Endothelial cell of umbilical vein (primary cell): ENCODE data around the gene YPEL5. TPM values are rescaled to one million over a fixed set of nuclear protein-coding genes. Genes with fewer than 3 reads are reported as not detected.

ENCODE experiments used
- BruUV-seq: library from RNA; stranded (reverse); fragments of 400-500 nt; replicated peaks from 2 replicates; lab custom pipeline; 2021; lab: Mats Ljungman, UMichigan
- CTCF ChIA-PET: fragments of 300-600, 350-600 bp; sonication (Branson Sonifier 250); formaldehyde crosslinking; loops from one replicate; lab custom pipeline; 2021; ENCODE audit warnings: antibody characterized with exemption, inconsistent platforms; lab: Charles Lee
- POLR2A ChIA-PET: fragments of 300-600, 350-600 bp; sonication (Branson Sonifier 250); formaldehyde crosslinking; loops from one replicate; lab custom pipeline; 2021; ENCODE audit warnings: antibody characterized with exemption, inconsistent platforms; lab: Charles Lee
- DNase-seq: peaks from one replicate; pipeline ENCODE4 v3.0.0-alpha.2; 2011; ENCODE audit warnings: low read depth, low spot score
- FAIRE-seq: peaks from 2 replicates; lab custom pipeline; 2011; peaks lifted over from hg19 to GRCh38; lab: Jason Lieb, UNC
- H2AFZ ChIP-seq: 2 replicates; pipeline ENCODE4 v1.6.0; 2012; ENCODE audit warnings: low read depth, low read length, control low read depth, inconsistent platforms
- H3K27ac ChIP-seq: 2 replicates; pipeline ENCODE4 v1.5.1; 2011; ENCODE audit warnings: low read depth, mild to moderate bottlenecking, control low read depth, low read length, moderate library complexity; ENCODE audit not compliant: insufficient read depth
- H3K27me3 ChIP-seq, 2 experiments: 2 replicates each; pipeline versions ENCODE4 v1.6.0 to v1.6.1; 2011; ENCODE audit warnings: low read length in 2 of 2, mixed read lengths in 1 of 2; ENCODE audit not compliant: control insufficient read depth in 2 of 2, insufficient read depth in 2 of 2
- H3K36me3 ChIP-seq, 2 experiments: 2 replicates in 1 of 2; 3 replicates in 1 of 2; pipeline ENCODE4 v1.5.1; 2011; ENCODE audit warnings: low read length in 2 of 2, mild to moderate bottlenecking in 1 of 2, moderate library complexity in 1 of 2; ENCODE audit not compliant: control insufficient read depth in 2 of 2, insufficient read depth in 2 of 2; ENCODE audit errors: extremely low read depth in 1 of 2
- H3K4me1 ChIP-seq: 3 replicates; pipeline ENCODE4 v1.5.1; 2011; ENCODE audit warnings: mild to moderate bottlenecking, low read length; ENCODE audit not compliant: control insufficient read depth, insufficient read depth; ENCODE audit errors: extremely low read depth
- H3K4me2 ChIP-seq: 2 replicates; pipeline ENCODE4 v1.6.1; 2011; ENCODE audit warnings: low read length, control low read depth, mixed read lengths; ENCODE audit not compliant: insufficient read depth
- H3K4me3 ChIP-seq, 3 experiments: fragments of 200-600 bp in 1 of 3; sonication (generic), shearing (Covaris generic) in 1 of 3; replicated peaks in 1 of 3; 2 replicates each; pipeline ENCODE4 v1.5.1; 2011 to 2016; ENCODE audit warnings: control low read depth in 3 of 3, low read length in 3 of 3, mild to moderate bottlenecking in 2 of 3, inconsistent platforms in 1 of 3, low read depth in 1 of 3, moderate library complexity in 1 of 3; ENCODE audit not compliant: insufficient read depth in 1 of 3
- H3K79me2 ChIP-seq: 2 replicates; pipeline ENCODE4 v1.6.0; 2012; ENCODE audit warnings: low read length, inconsistent platforms; ENCODE audit not compliant: control insufficient read depth, insufficient read depth
- H3K9ac ChIP-seq: replicated peaks from 2 replicates; pipeline ENCODE3; 2011; ENCODE audit warnings: low read length, control low read depth; ENCODE audit not compliant: insufficient read depth; ENCODE audit errors: extremely low read depth
- H3K9me1 ChIP-seq: replicated peaks from 3 replicates; pipeline ENCODE4 v1.6.0; 2011; ENCODE audit warnings: mild to moderate bottlenecking, low read length; ENCODE audit not compliant: control insufficient read depth, insufficient read depth; ENCODE audit errors: extremely low read depth
- H3K9me3 ChIP-seq: replicated peaks from 2 replicates; pipeline ENCODE4 v1.5.1; 2012; ENCODE audit warnings: low read length, inconsistent platforms; ENCODE audit not compliant: control insufficient read depth, insufficient read depth
- H4K20me1 ChIP-seq: replicated peaks from 2 replicates; pipeline ENCODE3; 2011; ENCODE audit warnings: mild to moderate bottlenecking, low read length; ENCODE audit not compliant: control insufficient read depth, insufficient read depth; ENCODE audit errors: extremely low read depth
- CTCF ChIP-seq, 2 donors: IDR thresholded peaks; 1 replicate in 1 of 2; 2 replicates in 1 of 2; pipeline ENCODE4 v1.5.1; 2011; ENCODE audit warnings: low read length in 2 of 2, mild to moderate bottlenecking in 2 of 2, moderate library complexity in 2 of 2, control low read depth in 1 of 2, inconsistent platforms in 1 of 2, low read depth in 1 of 2; ENCODE audit not compliant: insufficient read depth in 1 of 2; ENCODE audit errors: extremely low read depth in 1 of 2
- EZH2 ChIP-seq: IDR thresholded peaks from 2 replicates; pipeline ENCODE4 v1.6.1; 2012; ENCODE audit warnings: borderline replicate concordance, low read depth, mild to moderate bottlenecking, moderate library complexity, low read length, inconsistent platforms; ENCODE audit not compliant: severe bottlenecking
- FOS ChIP-seq: IDR thresholded peaks from 2 replicates; pipeline ENCODE4 v1.6.1; 2011; ENCODE audit warnings: mild to moderate bottlenecking, low read length, moderate library complexity, borderline replicate concordance; ENCODE audit not compliant: insufficient read depth
- GATA2 ChIP-seq: IDR thresholded peaks from 2 replicates; pipeline ENCODE4 v1.7.0; 2011; ENCODE audit warnings: low read depth, mild to moderate bottlenecking, moderate library complexity, mixed read lengths, low read length; ENCODE audit not compliant: insufficient read length, insufficient read depth
- JUN ChIP-seq: IDR thresholded peaks from 2 replicates; pipeline ENCODE4 v1.6.1; 2011; ENCODE audit warnings: borderline replicate concordance, low read depth; ENCODE audit not compliant: insufficient read length, insufficient read depth
- MAX ChIP-seq: IDR thresholded peaks from 2 replicates; pipeline ENCODE4 v1.6.1; 2011; ENCODE audit not compliant: insufficient read depth, insufficient read length
- MYC ChIP-seq: IDR thresholded peaks from one replicate; pipeline ENCODE4 v1.6.1; 2011; ENCODE audit warnings: mild to moderate bottlenecking, low read depth, low read length
- POLR2A ChIP-seq: IDR thresholded peaks from 2 replicates; pipeline ENCODE4 v1.6.1; 2012; ENCODE audit warnings: low read depth, mild to moderate bottlenecking, control low read depth, low read length
- POLR2AphosphoS5 ChIP-seq: IDR thresholded peaks from 2 replicates; pipeline ENCODE4 v1.6.1; 2012; ENCODE audit warnings: low read depth, mild to moderate bottlenecking, control low read depth, low read length, moderate library complexity; ENCODE audit not compliant: insufficient read depth
- dilution Hi-C: fragments of 300-500 bp; cut with MboI; formaldehyde crosslinking; loops from one replicate; pipeline ENCODE4 v1.15.0; 2019; ENCODE audit warnings: low sequenced_read_pairs; ENCODE audit not compliant: extremely low pct_ligation_motif_present
- intact Hi-C: fragments of 100-400 bp; cut with micrococcal nuclease; formaldehyde crosslinking; loops from one replicate; pipeline ENCODE4 v1.10.0; 2022
- polyA plus RNA-seq, 4 experiments: library from polyadenylated mRNA; depleted of rRNA in 3 of 4; stranded (reverse) in 3 of 4; unstranded in 1 of 4; fragments of >200 nt; gene quantifications; 2 replicates each; pipeline versions ENCODE4 v1.2.1 to v1.2.3, GENCODE V29; 2011 to 2012; ENCODE audit warnings: missing spikeins in 1 of 4
- total RNA-seq: library from RNA; stranded (reverse); gene quantifications from 2 replicates; pipeline ENCODE4 v1.2.3, GENCODE V29; 2021

YPEL5 gene
- total and polyA plus RNA-seq, 2 donors (not counting 3 experiments of a cell fraction or from before 2014, with no cell fraction given), result 49.5 to 62.0 TPM

- intact Hi-C loops, result no loop called here
- DNase-seq (no peak), FAIRE-seq (no peak)
- H3K4me3 ChIP-seq, result no peak overlapping the region
- no peaks in the 10 kb centered on the region for H3K79me2 ChIP-seq
- ChIA-PET POLR2A (no interaction called here), CTCF (interaction anchor here (2.1 kb wide), 1 partner anchor 531 kb away, joined by 8 read pairs; no protein-coding TSS in a partner anchor)
- no peak overlapping the region for H3K4me2 ChIP-seq
- H3K27ac ChIP-seq, result no peak overlapping the region
- H3K4me1 ChIP-seq, result no peaks in the 10 kb centered on the region
- H3K9me1 ChIP-seq, result no peaks in the 10 kb centered on the region
- H3K27me3 ChIP-seq, result no peaks in the 10 kb centered on the region
- BruUV-seq, result no TSS peak
- no peaks in the 10 kb centered on the region for H3K36me3 ChIP-seq
- H3K9ac ChIP-seq, result no peak overlapping the region
- dilution Hi-C loops, result no loop called here
- H4K20me1 ChIP-seq, result no peaks in the 10 kb centered on the region
- no peak overlapping the region for H2AFZ ChIP-seq
- TF ChIP-seq MYC, result no peak
- no peak for TF ChIP-seq EZH2
- TF ChIP-seq GATA2, result no peak
- no peak for TF ChIP-seq CTCF (IDR thresholded peaks at IDR 0.05; ENCODE audit: extremely low read depth in 1 of 2, insufficient read depth in 1 of 2, low read depth in 1 of 2, low read length in 2 of 2)
- no peak for TF ChIP-seq MAX
- TF ChIP-seq FOS, result no peak
- TF ChIP-seq JUN, result no peak
- no peak for TF ChIP-seq POLR2AphosphoS5
- TF ChIP-seq POLR2A, result no peak
- H3K9me3 ChIP-seq, result no peaks in the 10 kb centered on the region
These were observed 33.4 kb downstream of the YPEL5 start for GRCh38 chr2:30180226-30180625.
